ENCODE results near the gene TNRC6A.
"Not testable (repeated sequence)": the region's sequence is repeated elsewhere in the genome, so short reads cannot be mapped to it uniquely, and the experiment has no call there.

Gene TNRC6A

GRCh38 chr16:24728891-24729242, 584 bp upstream of the TNRC6A start:
- DNase-seq: no peak

GRCh38 chr16:24729951-24730815, 732 bp downstream of the TNRC6A start:
- DNase-seq: peak; percentile 32

- DNase-seq: no peak
These were observed 1.5 kb downstream of the TNRC6A start for GRCh38 chr16:24730914-24731313.

GRCh38 chr16:24731722-24732419, 2.4 kb downstream of the TNRC6A start:
- no peak for DNase-seq

- no peak for DNase-seq
These were observed 4.9 kb downstream of the TNRC6A start for GRCh38 chr16:24734382-24734781.

GRCh38 chr16:24736758-24737157, 7.3 kb downstream of the TNRC6A start:
- no peak for DNase-seq

- no peak for DNase-seq
These were observed 8.0 kb downstream of the TNRC6A start for GRCh38 chr16:24737391-24737871.

GRCh38 chr16:24737916-24738594, 8.6 kb downstream of the TNRC6A start:
- DNase-seq: no peak

- DNase-seq: no peak
These were observed 9.4 kb downstream of the TNRC6A start for GRCh38 chr16:24738895-24739294.

GRCh38 chr16:24741862-24742261, 12.4 kb downstream of the TNRC6A start:
- DNase-seq: no peak

- not testable (repeated sequence) for DNase-seq
These were observed 13.2 kb downstream of the TNRC6A start for GRCh38 chr16:24742610-24743009.

- no peak for DNase-seq
These were observed 15.9 kb downstream of the TNRC6A start for GRCh38 chr16:24745391-24745790.

- no peak for DNase-seq
These were observed 16.3 kb downstream of the TNRC6A start for GRCh38 chr16:24745791-24746190.

GRCh38 chr16:24747441-24747840, 18.0 kb downstream of the TNRC6A start:
- DNase-seq: no peak

- no peak for DNase-seq
These were observed 18.8 kb downstream of the TNRC6A start for GRCh38 chr16:24748242-24748641.

GRCh38 chr16:24749310-24749709, 19.9 kb downstream of the TNRC6A start:
- no peak for DNase-seq

GRCh38 chr16:24749872-24750271, 20.4 kb downstream of the TNRC6A start:
- DNase-seq: not testable (repeated sequence)

GRCh38 chr16:24753000-24753399, 23.5 kb downstream of the TNRC6A start:
- no peak for DNase-seq

GRCh38 chr16:24753437-24753836, 24.0 kb downstream of the TNRC6A start:
- DNase-seq: no peak

- DNase-seq: no peak
These were observed 25.1 kb downstream of the TNRC6A start for GRCh38 chr16:24754543-24754942.

- no peak for DNase-seq
These were observed 25.9 kb downstream of the TNRC6A start for GRCh38 chr16:24755201-24755874.

GRCh38 chr16:24758373-24758772, 28.9 kb downstream of the TNRC6A start:
- no peak for DNase-seq

GRCh38 chr16:24759006-24759405, 29.6 kb downstream of the TNRC6A start:
- no peak for DNase-seq
